Occipital lobe (tissue), 2 donors: ENCODE measurements around the gene CDKN2B-AS1. TPM values are rescaled to one million over a fixed set of nuclear protein-coding genes. Genes with fewer than 3 reads are reported as not detected.

Experiments used
- DNase-seq: peaks from one replicate; lab custom pipeline; 2025; lab: John Stamatoyannopoulos, UW
- total RNA-seq: library from RNA; depleted of rRNA; stranded (reverse); fragments of >200 nt; gene quantifications from one replicate; pipeline ENCODE4 v1.2.3, GENCODE V29; 2014

The CDKN2B-AS1 gene
- total RNA-seq, 1 donor from 2014 or later: 0.62 TPM

- no peak for DNase-seq
Measured at GRCh38 chr9:22084336-22085035, 89.9 kb downstream of the CDKN2B-AS1 start.

- DNase-seq: no peak
Measured at GRCh38 chr9:22088053-22088716, 93.6 kb downstream of the CDKN2B-AS1 start.

GRCh38 chr9:22088717-22089061, 94.1 kb downstream of the CDKN2B-AS1 start:
- no peak for DNase-seq

DNA sequence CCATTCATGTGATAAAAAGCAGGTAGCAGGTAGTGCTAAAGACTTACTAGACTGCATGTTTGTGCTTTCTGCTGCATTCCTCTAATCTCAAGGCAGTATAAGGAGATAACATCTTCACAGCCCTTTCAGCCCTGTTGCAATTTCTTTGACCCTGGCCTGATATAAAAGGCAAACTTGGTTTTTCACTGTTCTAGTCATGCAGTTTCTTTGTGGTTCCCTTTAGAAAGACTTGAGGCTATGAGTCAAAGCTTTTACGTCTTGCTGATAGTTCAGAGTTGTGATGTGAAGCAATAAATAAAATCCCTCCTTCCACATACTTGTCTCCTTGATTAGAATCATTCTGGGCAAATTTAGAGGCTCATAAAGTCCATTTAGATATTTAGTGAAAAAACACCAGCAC, 103.1 kb downstream of the CDKN2B-AS1 start:
- no peak for DNase-seq

DNA sequence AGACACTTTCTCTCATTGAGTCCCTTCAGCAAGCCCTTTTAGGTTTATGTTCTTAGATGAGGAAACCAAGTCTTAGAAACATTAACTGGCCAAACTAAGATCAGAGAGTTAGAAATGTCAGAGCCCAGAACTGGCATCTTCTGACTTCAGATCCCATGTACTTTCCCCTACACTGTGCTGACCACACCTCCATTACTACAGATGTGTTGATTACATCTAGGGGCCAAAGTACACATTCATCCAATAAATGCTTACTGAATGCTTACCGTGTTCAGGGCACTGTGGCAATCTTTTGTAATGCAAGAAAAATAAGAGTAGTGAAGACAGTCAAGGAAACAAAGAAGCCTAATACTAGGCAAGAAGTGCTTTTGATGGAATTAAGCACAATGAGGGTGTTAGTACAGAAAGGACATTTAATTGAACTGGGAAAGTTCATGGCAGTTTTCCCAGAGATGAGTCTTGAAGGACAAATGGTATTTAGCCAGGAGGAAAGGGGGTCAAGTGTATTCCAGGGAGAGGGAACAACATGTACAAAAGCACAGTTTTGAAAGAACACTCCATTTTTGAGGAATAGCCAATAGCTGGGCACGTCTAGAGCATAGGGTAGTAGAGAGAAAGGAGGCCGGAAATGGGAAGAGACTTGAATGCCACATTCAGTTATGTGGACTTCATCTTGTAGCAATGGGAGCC, 104.2 kb downstream of the CDKN2B-AS1 start:
- no peak for DNase-seq

- DNase-seq: no peak
Measured at GRCh38 chr9:22100626-22101025, 106.0 kb downstream of the CDKN2B-AS1 start.

- DNase-seq: no peak
Measured at GRCh38 chr9:22102146-22103053, 107.8 kb downstream of the CDKN2B-AS1 start.

DNA sequence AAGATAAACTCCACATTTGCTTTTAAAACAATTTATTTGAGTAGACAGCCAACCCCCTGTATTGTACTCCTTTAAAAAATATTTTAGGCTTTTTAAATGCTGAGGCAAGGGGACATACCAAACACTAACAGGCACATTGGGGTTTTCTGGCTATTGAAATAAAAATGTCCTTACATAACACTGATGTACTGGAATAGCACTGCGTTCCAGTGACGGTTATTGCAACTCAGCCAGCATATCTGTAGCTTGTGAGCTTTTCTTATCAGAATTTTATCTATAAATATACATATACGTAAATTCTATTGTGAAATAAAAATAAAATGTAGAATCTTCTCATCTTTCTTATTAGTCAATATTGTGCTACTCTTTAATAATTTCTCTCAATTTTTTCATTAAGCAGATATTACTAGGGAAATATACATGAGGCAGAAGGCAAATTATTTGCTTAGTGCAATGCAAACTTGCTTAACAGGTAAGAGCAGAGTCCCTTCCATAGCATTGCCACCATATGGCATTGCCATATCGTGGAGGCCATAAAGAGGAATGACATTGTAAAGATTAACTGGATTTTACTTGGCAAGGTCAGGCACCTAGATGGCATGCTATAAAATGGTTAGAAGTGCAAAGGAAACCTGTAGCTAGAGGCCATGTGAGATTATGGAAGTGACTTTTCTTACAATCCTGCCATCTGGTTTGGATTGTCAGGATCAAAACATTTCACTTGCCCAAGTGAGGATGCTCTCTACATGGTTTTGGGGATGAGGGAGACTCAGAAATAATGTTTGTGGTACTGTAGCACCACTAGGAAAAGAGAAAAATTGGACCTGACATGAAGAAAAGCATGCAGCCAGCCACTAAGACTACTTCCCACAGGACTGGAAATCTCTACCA, 109.3 kb downstream of the CDKN2B-AS1 start:
- no peak for DNase-seq

DNA sequence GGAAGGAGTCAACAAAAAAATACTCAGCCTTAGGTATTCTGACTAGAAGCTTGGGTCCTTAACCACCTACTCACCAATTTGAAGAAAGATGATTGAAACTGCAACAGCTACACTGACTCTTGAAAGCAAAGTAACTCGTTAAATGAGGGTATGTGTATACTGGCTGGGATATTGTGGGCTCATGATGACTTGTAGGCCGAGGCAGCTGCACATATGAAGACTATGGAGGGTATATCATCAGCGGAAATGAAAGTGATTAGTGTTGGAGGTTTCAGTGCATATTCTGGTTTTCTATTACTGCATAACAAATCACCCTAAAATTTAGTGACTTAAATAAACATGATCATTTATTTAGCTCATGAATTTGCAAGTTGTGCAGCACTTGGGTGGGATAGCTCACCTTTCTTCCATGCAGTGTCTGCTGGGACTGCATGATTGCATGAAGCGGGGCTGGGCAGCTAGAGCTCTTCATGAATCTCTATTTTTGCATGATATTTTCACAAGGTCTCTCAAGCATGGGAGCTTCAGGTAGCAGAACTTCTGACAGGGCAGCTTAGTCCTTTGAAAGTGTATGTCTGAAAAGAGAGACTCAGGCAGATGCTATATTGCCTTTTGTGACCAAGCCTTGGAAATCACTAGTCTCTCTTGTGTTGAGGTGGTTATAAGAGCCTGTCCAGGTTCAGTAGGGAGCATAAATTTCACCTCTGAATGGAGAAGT, 110.6 kb downstream of the CDKN2B-AS1 start:
- no peak for DNase-seq

GRCh38 chr9:22107202-22108045, 112.8 kb downstream of the CDKN2B-AS1 start:
- no peak for DNase-seq

DNA sequence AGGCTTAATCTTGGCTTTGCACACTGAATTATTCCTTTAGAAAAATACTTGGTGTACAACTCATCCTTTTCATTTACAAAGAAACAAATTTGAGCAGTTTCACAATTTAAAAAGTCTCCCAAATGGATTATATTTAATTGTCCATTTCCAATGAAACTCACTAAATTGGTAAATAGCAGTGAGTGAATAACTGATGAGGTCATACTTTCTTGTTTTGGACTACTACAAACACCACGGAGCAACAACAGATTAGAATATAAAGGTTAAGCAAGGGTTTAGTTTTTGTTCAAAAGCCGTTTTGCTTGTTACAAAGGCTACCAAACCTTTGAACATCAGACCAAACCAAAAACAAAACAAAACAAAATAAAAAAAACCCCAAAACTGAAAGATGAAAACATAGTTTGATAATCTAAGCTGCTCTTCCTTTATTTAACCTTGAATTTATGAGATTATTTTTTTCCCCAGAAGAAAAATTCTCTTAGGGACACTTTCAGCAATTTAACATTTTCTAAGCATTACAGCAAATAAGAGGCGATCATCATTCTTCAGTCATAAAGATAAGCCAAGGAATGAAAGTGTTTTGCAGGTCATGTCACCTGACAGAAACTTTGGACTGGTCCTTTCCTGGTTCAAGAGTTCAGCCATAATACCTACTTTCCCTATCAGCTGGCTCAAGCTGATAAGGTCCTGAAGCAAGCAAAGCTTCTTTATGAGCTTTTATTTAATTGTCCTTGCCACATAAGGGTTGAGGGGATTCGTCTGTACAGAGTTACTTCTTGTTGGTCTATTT, 114.2 kb downstream of the CDKN2B-AS1 start:
- DNase-seq: no peak

DNA sequence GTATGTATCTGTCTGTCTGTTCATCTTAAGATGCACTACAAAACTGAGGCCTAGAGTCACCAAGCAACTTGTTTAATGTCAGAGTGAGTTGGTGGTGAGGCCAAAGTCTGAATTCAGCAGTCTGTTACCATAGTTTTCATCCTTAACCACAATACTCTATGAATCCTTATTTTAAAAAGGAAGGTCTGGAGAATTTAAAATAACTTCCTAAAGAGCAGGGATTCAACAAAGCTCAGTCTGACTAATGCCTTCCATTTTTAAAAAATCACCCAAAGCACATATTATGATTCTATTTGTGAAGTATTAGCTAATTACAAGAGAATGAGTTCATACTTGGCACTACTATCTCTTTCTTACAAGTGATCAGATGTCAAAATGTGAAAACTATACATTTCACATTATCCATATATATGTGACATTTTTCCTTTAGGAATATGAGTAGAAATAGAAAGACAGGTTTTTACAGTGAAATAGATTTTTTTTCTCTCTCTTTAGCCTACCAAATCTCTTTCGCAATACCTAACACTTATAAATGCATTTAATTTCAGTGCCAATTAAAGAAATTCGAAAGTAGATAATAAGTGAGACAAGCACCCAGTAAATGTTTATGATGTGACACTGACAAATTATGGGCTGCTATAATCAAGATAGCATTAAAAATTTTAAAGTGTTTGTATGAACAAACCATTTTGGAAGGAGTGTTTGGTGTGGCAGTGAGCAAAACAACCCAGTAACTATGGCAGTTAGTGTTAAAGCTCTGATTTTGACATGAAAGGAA, 116.8 kb downstream of the CDKN2B-AS1 start:
- DNase-seq: no peak

DNA sequence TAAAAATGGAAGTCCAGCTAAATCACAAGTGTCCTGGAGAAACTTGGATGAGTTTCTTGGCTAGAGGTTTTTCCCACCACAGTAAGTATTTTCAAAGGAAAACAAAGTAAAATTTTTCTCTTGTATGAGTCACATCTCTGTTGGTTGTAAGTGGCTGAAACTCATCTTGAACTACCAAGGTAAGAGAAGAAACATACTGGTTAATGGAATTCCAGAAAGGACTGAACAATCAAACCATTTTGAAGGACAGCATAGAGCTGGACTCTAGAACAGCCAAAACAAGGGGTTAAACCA, 117.3 kb downstream of the CDKN2B-AS1 start:
- DNase-seq: no peak

GRCh38 chr9:22112870-22113821, 118.6 kb downstream of the CDKN2B-AS1 start:
- no peak for DNase-seq

DNA sequence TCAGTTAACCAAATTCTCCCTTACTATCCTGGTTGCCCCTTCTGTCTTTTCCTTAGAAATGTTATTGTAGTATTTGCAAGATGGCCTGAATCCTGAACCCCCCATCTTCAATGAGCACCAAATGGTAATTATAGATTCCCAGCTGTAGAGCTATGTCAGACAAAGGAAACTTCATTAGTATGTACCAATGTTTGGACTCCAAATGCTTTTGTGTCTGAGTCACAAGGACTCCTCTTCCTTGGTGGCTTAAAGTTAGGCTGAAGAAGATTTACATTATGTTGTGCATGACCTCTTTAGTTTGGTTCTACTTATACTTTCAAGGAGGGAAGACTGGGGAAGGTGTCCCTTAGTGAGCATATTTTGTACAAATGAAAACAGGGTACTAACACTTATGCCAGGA, 120.4 kb downstream of the CDKN2B-AS1 start:
- no peak for DNase-seq

GRCh38 chr9:22116758-22117157, 122.2 kb downstream of the CDKN2B-AS1 start:
- DNase-seq: no peak
